Activated naive CD4-positive, alpha-beta T cell treated with anti-CD3 and anti-CD28 coated beads, Interleukin-2, amount 50 U/mL, for 72 hours (primary cell): Measurements from ENCODE around the gene CEBPZOS. TPM values are rescaled to one million over a fixed set of nuclear protein-coding genes. Genes with fewer than 3 reads are reported as not detected.
"Not testable (repeated sequence)": the region's sequence is repeated elsewhere in the genome, so short reads cannot be mapped to it uniquely, and the experiment has no call there.

Source experiments
- ATAC-seq, 2 donors: fragments of 150-1000 bp; cut with Tn5 transposase; 2 replicates each; pipeline ENCODE4 v1.10.0; 2021; ENCODE audit warnings: mild to moderate bottlenecking in 2 of 2, moderate library complexity in 2 of 2
- DNase-seq, 2 donors: peaks; one replicate each; pipeline ENCODE4 v3.0.0; 2021 to 2022; ENCODE audit warnings: low spot score in 2 of 2
- H3K27ac Mint-ChIP-seq, 2 donors: one replicate each; pipeline ENCODE4 v1.8.0; 2022; ENCODE audit warnings: mild to moderate bottlenecking in 2 of 2, mixed read lengths in 2 of 2
- H3K36me3 Mint-ChIP-seq, 2 donors: one replicate each; pipeline ENCODE4 v1.8.0; 2022; ENCODE audit warnings: mixed read lengths in 2 of 2
- H3K9me3 Mint-ChIP-seq, 2 donors: one replicate each; pipeline ENCODE4 v1.8.0; 2022; ENCODE audit warnings: mixed read lengths in 2 of 2
- total RNA-seq, 2 donors: library from RNA; stranded (reverse); gene quantifications; one replicate each; pipeline ENCODE4 v1.2.3, GENCODE V29; 2022

CEBPZOS gene
- total RNA-seq, 2 donors from 2014 or later = 29.1 to 46.9 TPM

GRCh38 chr2:37181726-37182684, 14.3 kb upstream of the CEBPZOS start:
- H3K9me3 Mint-ChIP-seq = no peaks in the 10 kb centered on the region
- ATAC-seq = no peak
- no peak for DNase-seq
- H3K36me3 Mint-ChIP-seq = no peaks in the 10 kb centered on the region
- no peak overlapping the region for H3K27ac Mint-ChIP-seq

DNA sequence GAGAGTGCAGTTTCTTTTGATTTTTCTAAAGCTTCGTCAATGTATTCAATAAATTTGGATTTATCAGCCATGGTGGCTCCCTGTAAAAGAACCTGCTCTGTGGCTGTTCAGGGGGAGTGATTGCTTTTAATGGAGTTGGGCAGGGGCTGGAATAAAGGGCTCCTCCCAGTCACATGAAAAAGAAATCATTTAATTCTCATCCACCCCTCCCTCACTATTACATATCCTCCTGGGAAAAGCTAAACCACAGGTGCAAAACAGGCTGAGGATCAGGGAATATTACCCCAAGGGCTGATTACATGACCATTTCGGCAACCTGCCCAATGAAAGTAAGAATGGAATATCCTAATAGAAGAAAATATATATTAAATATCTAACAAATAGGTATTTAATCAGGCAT, 7.7 kb upstream of the CEBPZOS start, which contains the start of gene SULT6B1:
Gene SULT6B1, minus strand, starts transcription at position 101 of the 400 bp plus-strand sequence. Its CDS starts 30 bp downstream, at position 71.
- ATAC-seq = no peak
- H3K27ac Mint-ChIP-seq = no peak within 1 kb of the TSS
- H3K9me3 Mint-ChIP-seq = no peaks in the 10 kb centered on the region

GRCh38 chr2:37189452-37190153, 6.7 kb upstream of the CEBPZOS start:
- Mint-ChIP-seq H3K27ac (no peak overlapping the region), H3K9me3 (no peaks in the 10 kb centered on the region), H3K36me3 (no peaks in the 10 kb centered on the region)
- DNase-seq (no peak), ATAC-seq (peak; percentile 34 to 66)

More for the DNA sequence above, 7.7 kb upstream of the CEBPZOS start, which contains the start of gene SULT6B1:
- no peaks in the 10 kb centered on the region for H3K36me3 Mint-ChIP-seq
- DNase-seq = no peak

DNA sequence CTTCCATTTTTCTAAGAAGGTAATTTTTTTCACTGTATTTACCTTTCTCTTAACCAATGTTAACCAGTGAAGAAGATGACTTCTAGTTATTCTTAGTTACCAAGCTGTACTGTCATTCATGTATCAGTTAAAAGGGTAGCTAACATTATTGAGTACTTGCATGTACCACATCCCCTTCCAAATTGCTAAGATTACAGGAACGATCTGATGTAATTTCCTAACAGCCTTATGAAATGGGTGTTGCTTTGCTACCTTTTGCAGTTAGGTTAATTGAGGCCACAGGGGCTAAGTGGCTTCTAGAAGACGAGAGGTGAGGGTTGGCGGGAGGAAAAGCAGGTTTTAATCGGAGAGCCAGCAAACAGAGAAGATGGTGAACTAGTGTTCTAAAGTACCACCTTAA, 6.0 kb upstream of the CEBPZOS start:
- Mint-ChIP-seq H3K36me3 (peaks cover 0 to 2% of the 10 kb centered on the region in 2 donors), H3K9me3 (no peaks in the 10 kb centered on the region), H3K27ac (peak overlapping the region in 1 of 2 donors; percentile 6)
- DNase-seq (no peak), ATAC-seq (peak in 1 of 2 donors; percentile 41)

DNA sequence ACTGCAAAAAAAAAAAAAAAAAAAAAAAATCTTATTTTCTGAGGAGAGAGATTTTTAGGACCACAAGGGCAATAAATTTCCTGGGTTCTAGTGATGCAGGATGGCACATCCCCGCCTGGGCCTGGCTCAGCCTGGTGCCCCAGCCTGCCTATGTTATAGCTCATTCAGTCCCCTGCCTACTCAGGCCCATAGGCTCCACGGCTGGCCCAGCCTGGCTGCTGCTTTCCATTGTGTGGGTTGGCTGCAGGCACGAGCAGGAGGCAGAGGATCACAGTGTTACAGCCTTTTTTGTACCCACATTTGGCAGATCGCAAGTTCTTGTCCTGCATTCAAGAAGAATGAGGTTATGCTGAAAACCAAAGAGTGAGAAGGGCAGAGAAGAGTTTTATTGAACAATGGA, 5.0 kb upstream of the CEBPZOS start:
- Mint-ChIP-seq H3K9me3 (no peaks in the 10 kb centered on the region), H3K36me3 (peaks cover 6 to 9% of the 10 kb centered on the region in 2 donors), H3K27ac (no peak overlapping the region)
- DNase-seq = no peak
- ATAC-seq = no peak

GRCh38 chr2:37191747-37192146, 4.5 kb upstream of the CEBPZOS start:
- H3K27ac Mint-ChIP-seq = no peak overlapping the region
- peaks cover 9 to 13% of the 10 kb centered on the region in 2 donors for H3K36me3 Mint-ChIP-seq
- ATAC-seq = no peak
- no peak for DNase-seq
- H3K9me3 Mint-ChIP-seq = no peaks in the 10 kb centered on the region

- Mint-ChIP-seq H3K9me3 (no peaks in the 10 kb centered on the region), H3K36me3 (peaks cover 9 to 13% of the 10 kb centered on the region in 2 donors), H3K27ac (no peak overlapping the region)
- DNase-seq = no peak
- ATAC-seq = no peak
These were observed 3.7 kb upstream of the CEBPZOS start for GRCh38 chr2:37192551-37192950.

DNA sequence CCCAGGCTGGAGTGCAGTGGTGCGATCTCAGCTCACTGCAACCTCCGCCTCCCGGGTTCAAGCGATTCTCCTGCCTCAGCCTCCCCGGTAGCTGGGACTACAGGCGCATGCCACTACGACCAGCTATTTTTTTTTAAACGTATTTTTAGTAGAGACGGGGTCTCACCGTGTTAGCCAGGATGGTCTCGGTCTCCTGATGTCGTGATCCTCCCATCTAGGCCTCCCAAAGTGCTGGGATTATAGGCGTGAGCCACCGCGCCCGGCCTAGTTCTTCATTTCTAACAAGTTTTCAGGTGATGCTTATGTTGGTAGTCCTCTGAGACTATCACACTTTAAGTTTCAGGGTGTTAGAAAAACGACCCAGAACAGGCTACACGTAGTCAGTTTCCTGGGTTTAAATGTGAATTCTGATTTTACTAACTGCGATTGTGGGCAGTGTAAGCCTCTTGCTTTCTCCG, 405 bp upstream of the CEBPZOS start:
- DNase-seq, ATAC-seq, H3K9me3 Mint-ChIP-seq: not testable (repeated sequence)
- Mint-ChIP-seq H3K27ac (peak overlapping the region; percentile 97 to 100), H3K36me3 (peaks cover 9 to 20% of the 10 kb centered on the region in 2 donors)

DNA sequence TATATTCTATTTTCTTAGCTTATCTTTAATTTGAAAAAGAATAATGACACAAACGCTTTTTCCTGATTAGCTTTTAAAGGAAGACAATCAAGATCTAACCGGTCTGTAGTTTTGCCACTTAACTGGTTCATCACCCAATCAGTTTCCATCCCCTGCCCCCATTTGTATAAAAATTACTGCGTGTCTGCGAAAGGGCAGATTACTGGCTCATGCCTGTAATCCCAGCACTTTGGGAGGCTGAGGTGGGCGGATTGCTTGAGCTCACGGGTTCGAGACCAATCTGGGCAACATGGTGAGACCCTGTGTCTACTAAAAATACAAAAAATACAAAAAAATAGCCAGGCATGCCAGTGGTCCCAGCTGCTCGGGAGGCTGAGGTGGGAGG, 2.4 kb downstream of the CEBPZOS start:
- no peak overlapping the region for H3K27ac Mint-ChIP-seq
- no peak for DNase-seq
- H3K9me3 Mint-ChIP-seq = peaks cover 0 to 3% of the 10 kb centered on the region in 2 donors
- no peak for ATAC-seq
- peaks cover 13 to 35% of the 10 kb centered on the region in 2 donors for H3K36me3 Mint-ChIP-seq

DNA sequence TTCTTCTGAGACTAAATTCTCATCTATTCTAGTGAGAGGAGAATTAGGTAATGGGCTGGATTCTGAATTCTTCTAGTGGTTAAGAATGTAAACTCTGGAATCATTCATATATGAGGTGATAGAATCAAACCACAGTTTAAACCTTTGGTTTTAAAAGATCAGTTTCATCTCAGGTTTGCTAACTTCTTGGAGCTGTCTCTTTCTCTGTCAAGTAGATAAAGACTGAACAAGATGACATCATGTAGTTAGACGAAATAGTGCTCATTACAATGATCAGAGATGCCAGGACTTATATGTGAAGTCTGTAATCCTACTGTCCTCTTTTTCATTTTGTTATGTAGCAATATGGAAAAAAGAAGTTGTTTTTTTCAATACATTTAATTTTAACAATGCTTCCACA, 4.9 kb downstream of the CEBPZOS start:
- H3K9me3 Mint-ChIP-seq = peaks cover 3 to 15% of the 10 kb centered on the region in 2 donors
- H3K27ac Mint-ChIP-seq = peak overlapping the region in 1 of 2 donors; percentile 93
- DNase-seq (no peak), ATAC-seq (peak in 1 of 2 donors; percentile 19)
- H3K36me3 Mint-ChIP-seq = peaks cover 23 to 52% of the 10 kb centered on the region in 2 donors

DNA sequence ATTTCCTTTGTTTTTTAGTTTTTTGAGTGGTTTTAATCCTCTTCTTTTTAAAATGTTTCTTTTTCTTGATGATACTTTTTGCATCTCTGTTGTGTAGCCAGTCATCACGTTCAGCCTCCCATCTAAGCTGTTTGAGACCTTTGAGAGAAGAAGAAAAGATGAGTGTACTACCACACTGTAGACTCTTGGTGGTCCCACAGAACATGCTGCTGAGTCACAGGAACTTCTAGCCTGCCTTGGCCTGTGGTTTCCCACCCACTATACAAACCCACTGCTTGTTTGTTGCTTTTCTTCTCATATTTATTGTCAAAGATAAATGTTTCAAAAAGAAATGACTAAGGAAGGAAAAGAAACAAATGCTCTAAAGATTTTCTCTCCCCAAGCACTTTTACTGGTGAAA, 5.5 kb downstream of the CEBPZOS start:
- peak overlapping the region; percentile 35 to 91 for H3K27ac Mint-ChIP-seq
- DNase-seq = no peak
- peak; percentile 49 to 79 for ATAC-seq
- H3K9me3 Mint-ChIP-seq = peaks cover 6 to 17% of the 10 kb centered on the region in 2 donors
- peaks cover 24 to 53% of the 10 kb centered on the region in 2 donors for H3K36me3 Mint-ChIP-seq

DNA sequence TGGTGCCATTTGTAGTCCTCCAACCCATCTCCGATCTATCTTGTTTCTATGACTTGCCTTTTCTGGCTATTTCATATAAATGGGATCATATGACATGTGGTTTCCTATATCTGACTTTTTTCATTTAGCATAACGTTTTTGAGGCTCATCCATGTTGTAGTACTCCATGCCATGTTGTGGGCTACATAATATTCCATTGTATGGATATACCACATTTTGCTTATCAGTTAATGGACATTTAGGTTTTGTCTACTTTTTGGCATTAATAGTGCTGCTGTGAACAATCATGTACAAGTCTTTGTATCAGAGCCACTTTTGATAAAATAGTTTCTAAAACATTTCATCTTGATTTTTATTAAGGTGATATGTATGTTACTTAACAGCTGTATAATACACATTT, 7.4 kb downstream of the CEBPZOS start:
- no peak overlapping the region for H3K27ac Mint-ChIP-seq
- peaks cover 43 to 72% of the 10 kb centered on the region in 2 donors for H3K36me3 Mint-ChIP-seq
- H3K9me3 Mint-ChIP-seq = peaks cover 19 to 34% of the 10 kb centered on the region in 2 donors
- ATAC-seq = no peak
- no peak for DNase-seq

DNA sequence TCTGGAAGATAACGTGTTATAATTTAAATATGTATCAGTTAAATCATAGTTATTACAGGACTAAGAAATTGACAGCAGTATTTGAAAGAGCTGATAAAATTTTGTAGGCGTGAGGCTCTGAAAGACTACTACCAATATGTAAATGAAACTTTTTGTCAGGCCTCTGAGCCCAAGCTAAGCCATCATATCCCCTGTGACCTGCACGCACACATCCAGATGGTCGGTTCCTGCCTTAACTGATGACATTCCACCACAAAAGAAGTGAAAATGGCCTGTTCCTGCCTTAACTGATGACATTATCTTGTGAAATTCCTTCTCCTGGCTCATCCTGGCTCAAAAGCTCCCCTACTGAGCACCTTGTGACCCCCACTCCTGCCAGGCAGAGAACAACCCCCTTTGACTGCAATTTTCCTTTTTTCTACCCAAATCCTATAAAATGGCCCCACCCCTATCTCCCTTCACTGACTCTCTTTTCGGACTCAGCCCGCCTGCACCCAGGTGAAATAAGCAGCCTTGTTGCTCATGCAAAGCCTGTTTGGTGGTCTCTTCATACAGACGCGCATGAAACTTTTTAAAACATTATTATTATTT, 8.9 kb downstream of the CEBPZOS start:
- peaks cover 28 to 43% of the 10 kb centered on the region in 2 donors for H3K9me3 Mint-ChIP-seq
- peak overlapping the region in 1 of 2 donors; percentile 87 for H3K27ac Mint-ChIP-seq

DNA sequence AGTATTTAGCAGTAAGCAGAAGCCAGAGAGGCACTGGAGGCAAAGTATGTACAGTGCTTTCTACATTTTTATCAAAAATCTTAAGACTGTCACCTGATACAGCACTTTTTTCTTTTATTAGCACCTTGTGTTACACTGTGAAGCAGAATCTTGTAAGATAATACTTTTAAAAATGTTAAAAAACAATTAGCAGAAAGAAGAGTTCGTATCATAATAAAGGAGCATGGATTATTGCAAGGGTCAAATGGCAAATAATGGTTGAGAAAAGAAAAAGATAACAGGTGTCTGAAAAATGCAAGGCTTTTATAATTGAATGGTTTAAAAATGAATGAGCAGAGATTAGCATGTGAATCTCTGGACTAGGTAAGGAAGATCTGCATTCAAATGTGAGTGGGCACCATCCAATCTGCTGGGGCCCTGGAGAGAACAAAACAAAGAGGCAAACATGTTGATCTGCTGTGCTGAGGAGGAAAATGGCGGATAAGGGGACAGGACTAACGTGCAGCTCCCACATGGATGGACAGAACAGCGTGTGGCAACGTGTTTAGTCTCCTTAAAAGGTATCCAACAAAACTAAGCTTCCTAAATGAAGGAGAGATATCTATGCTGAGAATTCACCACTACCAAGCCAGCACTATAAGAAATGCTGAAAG, 9.5 kb downstream of the CEBPZOS start:
- Mint-ChIP-seq H3K9me3 (peaks cover 28 to 43% of the 10 kb centered on the region in 2 donors), H3K27ac (no peak overlapping the region)

More for the DNA sequence above, 8.9 kb downstream of the CEBPZOS start:
- ATAC-seq, DNase-seq: not testable (repeated sequence)
- H3K36me3 Mint-ChIP-seq = peaks cover 58 to 80% of the 10 kb centered on the region in 2 donors

DNA sequence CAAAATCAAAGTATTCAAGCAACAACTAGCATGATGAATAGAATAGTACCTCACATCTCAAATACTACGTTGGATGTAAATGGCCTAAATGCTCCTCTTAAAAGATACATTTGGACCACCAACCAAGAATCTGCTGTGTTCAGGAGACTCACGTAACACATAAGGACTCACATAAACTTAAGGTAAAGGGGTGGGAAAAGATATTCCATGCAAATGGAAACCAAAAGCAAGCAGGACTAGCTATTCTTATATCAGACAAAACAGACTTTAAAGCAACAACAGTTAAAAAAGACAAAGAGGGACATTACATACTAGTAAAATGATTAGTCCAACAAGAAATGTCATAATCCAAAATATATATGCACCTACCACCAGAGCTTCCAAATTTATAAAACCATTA, 10.5 kb downstream of the CEBPZOS start:
- not testable (repeated sequence) for DNase-seq

More for the DNA sequence above, 9.5 kb downstream of the CEBPZOS start:
- DNase-seq (no peak), ATAC-seq (no peak)
- H3K36me3 Mint-ChIP-seq = peaks cover 64 to 87% of the 10 kb centered on the region in 2 donors

GRCh38 chr2:37211212-37211611, 14.9 kb downstream of the CEBPZOS start:
- peaks cover 65 to 73% of the 10 kb centered on the region in 2 donors for H3K36me3 Mint-ChIP-seq
- DNase-seq (no peak), ATAC-seq (no peak)
- peaks cover 25 to 28% of the 10 kb centered on the region in 2 donors for H3K9me3 Mint-ChIP-seq
- no peak overlapping the region for H3K27ac Mint-ChIP-seq

More for the DNA sequence above, 10.5 kb downstream of the CEBPZOS start:
- H3K36me3 Mint-ChIP-seq = peaks cover 74 to 90% of the 10 kb centered on the region in 2 donors
- peaks cover 28 to 43% of the 10 kb centered on the region in 2 donors for H3K9me3 Mint-ChIP-seq
- not testable (repeated sequence) for ATAC-seq, H3K27ac Mint-ChIP-seq
